Subcutaneous abdominal adipose tissue (tissue), 5 donors: ENCODE results near the gene HOXB9.

Experiments used
- H3K27ac ChIP-seq: one replicate; pipeline ENCODE4 v1.7.0; 2013; ENCODE audit warnings: low read depth, mild to moderate bottlenecking, inconsistent platforms, low read length, moderate library complexity
- H3K27me3 ChIP-seq, 5 donors: one replicate each; pipeline ENCODE4 v1.7.0; 2013; ENCODE audit warnings: low read length in 5 of 5, inconsistent platforms in 1 of 5; ENCODE audit not compliant: control insufficient read depth in 5 of 5, insufficient read depth in 4 of 5
- H3K36me3 ChIP-seq, 5 donors: one replicate each; pipeline ENCODE4 v1.7.0; 2013; ENCODE audit warnings: low read length in 5 of 5; ENCODE audit not compliant: control insufficient read depth in 5 of 5, insufficient read depth in 5 of 5
- H3K4me1 ChIP-seq, 5 donors: one replicate each; pipeline ENCODE4 v1.7.0; 2013; ENCODE audit warnings: low read length in 5 of 5, mild to moderate bottlenecking in 3 of 5, moderate library complexity in 1 of 5; ENCODE audit not compliant: control insufficient read depth in 5 of 5, insufficient read depth in 5 of 5
- H3K4me3 ChIP-seq, 5 donors: one replicate each; pipeline ENCODE4 v1.7.0; 2013; ENCODE audit warnings: low read length in 5 of 5, low read depth in 1 of 5
- H3K9ac ChIP-seq, 5 donors: one replicate each; pipeline ENCODE4 v1.7.0; 2013; ENCODE audit warnings: low read length in 5 of 5, mild to moderate bottlenecking in 4 of 5, moderate library complexity in 3 of 5
- H3K9me3 ChIP-seq, 5 donors: one replicate each; pipeline ENCODE4 v1.7.0; 2013; ENCODE audit warnings: low read length in 5 of 5; ENCODE audit not compliant: control insufficient read depth in 5 of 5
- donor health status: healthy.
- donor health status: healthy.
- donor health status: healthy.
- donor health status: healthy.
- donor health status: healthy.

Gene HOXB9

DNA sequence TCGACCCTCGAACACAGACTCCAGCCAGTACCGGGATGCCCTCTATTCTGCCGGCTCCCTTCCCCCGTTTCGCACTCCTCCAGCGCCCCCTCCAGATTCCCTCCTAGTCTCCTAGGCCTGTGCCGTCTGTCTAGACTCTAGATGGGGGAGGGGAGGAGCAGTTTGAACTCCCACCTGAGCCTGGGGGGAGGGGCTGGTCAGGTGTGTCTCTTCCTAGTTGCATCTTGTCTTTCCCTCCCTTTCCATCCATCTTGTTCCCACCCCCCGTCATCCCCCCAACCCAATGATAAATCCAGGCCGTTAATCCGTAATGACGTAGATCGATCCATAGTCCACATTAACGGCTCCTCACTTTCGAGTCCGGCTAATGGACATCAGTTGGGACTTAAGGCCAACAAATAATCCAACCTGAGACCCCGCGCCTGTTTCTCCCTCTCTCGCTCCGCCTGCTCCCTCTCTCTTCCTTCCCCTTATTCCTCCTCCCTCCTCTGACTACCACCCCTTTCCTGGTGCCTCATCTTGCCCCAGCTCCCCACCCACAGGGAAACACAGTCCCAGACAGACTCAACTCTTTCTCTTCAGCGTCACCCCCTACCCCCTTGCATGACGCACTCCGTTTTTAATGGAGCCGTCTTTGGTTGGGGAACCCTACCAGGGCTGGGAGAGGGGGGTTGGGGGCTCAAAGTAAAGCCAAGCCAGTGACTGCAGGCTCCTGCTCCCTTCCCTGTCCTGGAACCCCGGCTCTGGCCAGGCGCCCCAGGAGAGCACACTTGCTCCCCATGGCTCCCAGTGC lies 29.2 kb downstream of the HOXB9 start:
- Histone ChIP-seq H3K9me3 (no peaks in the 10 kb centered on the region), H3K27ac (peak overlapping the region; percentile 79), H3K9ac (peak overlapping the region in 4 of 5 donors; percentile 65 to 83 (median 76)), H3K4me1 (peaks cover 6 to 65% (median 61%) of the 10 kb centered on the region in 5 donors), H3K4me3 (peak overlapping the region; percentile 73 to 82 (median 78)), H3K36me3 (peaks cover 0 to 15% (median 7%) of the 10 kb centered on the region in 5 donors), H3K27me3 (no peaks in the 10 kb centered on the region)

DNA sequence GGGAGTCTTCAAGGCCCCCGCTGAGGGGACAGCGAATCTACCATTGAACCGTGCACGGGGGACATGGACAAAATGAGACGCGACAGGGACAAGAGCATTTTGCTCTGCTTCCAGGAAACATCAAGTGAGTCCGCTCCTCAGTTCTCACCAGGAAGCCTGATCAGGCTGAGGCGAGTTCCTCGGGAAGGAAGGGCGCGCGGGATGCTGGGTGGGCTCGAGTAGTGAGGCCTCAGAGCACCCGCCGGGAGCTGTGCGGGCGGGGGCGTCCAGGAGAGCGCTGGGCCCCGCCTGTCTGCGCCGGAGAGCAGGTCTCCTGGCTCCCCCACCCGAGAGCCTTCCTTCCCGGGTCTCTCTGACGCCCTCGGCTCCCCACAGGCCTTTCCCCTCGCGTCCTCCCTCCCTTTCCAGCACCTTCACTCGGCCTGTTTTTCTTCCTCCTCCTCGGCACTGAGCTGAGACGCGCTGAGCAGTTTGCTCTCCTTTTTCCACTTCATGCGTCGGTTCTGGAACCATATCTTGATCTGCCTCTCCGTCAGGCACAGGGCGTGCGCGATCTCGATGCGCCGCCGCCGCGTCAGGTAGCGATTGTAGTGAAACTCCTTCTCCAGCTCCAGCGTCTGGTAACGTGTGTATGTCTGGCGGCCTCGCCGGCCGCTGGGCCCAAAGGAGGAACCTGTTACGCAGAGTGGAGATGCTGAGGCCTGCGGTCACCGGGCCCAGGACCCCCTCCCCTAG lies 30.0 kb downstream of the HOXB9 start:
- H3K27ac ChIP-seq = peak overlapping the region; percentile 79
- no peaks in the 10 kb centered on the region for H3K27me3 ChIP-seq
- peaks cover 0 to 19% (median 10%) of the 10 kb centered on the region in 5 donors for H3K36me3 ChIP-seq
- H3K9me3 ChIP-seq = no peaks in the 10 kb centered on the region
- peak overlapping the region in 3 of 5 donors; percentile 65 to 83 (median 81) for H3K9ac ChIP-seq
- H3K4me3 ChIP-seq = peak overlapping the region in 4 of 5 donors; percentile 73 to 82 (median 77)
- peaks cover 6 to 58% (median 56%) of the 10 kb centered on the region in 5 donors for H3K4me1 ChIP-seq

- H3K4me1 ChIP-seq = peaks cover 6 to 57% (median 55%) of the 10 kb centered on the region in 5 donors
- H3K9ac ChIP-seq = peak overlapping the region in 1 of 5 donors; percentile 30
Measured at GRCh38 chr17:48595278-48595999, 30.7 kb downstream of the HOXB9 start.

GRCh38 chr17:48594538-48595277 lies 31.4 kb downstream of the HOXB9 start:
- no peaks in the 10 kb centered on the region for H3K9me3 ChIP-seq
- H3K9ac ChIP-seq = peak overlapping the region in 3 of 5 donors; percentile 10 to 42 (median 21)
- H3K4me3 ChIP-seq = peak overlapping the region in 2 of 5 donors; percentile 40 to 45
- peaks cover 0 to 24% (median 10%) of the 10 kb centered on the region in 5 donors for H3K36me3 ChIP-seq
- no peaks in the 10 kb centered on the region for H3K27me3 ChIP-seq
- H3K4me1 ChIP-seq = peaks cover 6 to 57% (median 55%) of the 10 kb centered on the region in 5 donors
- H3K27ac ChIP-seq = peak overlapping the region; percentile 78

More at GRCh38 chr17:48595278-48595999, 30.7 kb downstream of the HOXB9 start:
- Histone ChIP-seq H3K4me3 (no peak overlapping the region), H3K27ac (peak overlapping the region; percentile 79), H3K27me3 (no peaks in the 10 kb centered on the region), H3K9me3 (no peaks in the 10 kb centered on the region), H3K36me3 (peaks cover 0 to 24% (median 10%) of the 10 kb centered on the region in 5 donors)

DNA sequence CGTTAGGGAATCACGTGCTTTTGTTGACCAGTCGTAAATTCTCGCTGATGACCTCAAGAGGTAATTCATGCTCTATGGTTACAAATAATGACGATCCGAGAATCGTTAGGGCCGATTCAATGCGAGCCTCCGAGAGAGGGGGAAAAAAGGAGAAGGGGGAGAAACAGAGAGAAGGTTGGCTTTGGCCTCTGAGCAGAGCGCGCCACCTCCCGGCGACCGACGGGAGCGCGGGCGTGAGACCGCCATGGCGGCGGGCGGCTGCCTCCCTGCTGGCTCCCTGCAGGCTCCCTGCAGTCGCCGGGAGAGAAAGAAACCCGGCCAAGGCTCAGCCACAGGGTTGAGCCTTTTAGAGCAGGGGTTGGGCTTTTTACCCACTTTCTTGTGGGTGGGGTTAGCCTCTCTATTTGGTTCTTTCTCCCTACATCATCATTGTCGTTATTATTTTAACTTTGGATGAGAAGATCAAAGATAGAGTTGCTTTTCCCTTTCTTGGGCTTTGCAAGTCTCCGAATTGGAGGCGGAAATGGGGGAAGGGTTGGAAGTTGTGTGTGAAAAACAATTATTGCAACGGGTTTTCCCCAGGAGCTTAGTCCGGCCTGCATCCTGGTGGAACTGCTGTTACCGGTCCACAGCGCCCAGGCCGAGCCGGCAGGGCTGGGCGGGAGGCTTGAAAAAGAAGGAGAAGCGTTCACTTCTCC lies 32.2 kb downstream of the HOXB9 start:
- H3K9ac ChIP-seq = peak overlapping the region in 2 of 5 donors; percentile 10 to 42
- peaks cover 0 to 24% (median 10%) of the 10 kb centered on the region in 5 donors for H3K36me3 ChIP-seq
- H3K27ac ChIP-seq = peak overlapping the region; percentile 78
- H3K9me3 ChIP-seq = no peaks in the 10 kb centered on the region
- H3K4me1 ChIP-seq = peaks cover 6 to 60% (median 54%) of the 10 kb centered on the region in 5 donors
- no peaks in the 10 kb centered on the region for H3K27me3 ChIP-seq
- H3K4me3 ChIP-seq = peak overlapping the region; percentile 40 to 75 (median 60)

DNA sequence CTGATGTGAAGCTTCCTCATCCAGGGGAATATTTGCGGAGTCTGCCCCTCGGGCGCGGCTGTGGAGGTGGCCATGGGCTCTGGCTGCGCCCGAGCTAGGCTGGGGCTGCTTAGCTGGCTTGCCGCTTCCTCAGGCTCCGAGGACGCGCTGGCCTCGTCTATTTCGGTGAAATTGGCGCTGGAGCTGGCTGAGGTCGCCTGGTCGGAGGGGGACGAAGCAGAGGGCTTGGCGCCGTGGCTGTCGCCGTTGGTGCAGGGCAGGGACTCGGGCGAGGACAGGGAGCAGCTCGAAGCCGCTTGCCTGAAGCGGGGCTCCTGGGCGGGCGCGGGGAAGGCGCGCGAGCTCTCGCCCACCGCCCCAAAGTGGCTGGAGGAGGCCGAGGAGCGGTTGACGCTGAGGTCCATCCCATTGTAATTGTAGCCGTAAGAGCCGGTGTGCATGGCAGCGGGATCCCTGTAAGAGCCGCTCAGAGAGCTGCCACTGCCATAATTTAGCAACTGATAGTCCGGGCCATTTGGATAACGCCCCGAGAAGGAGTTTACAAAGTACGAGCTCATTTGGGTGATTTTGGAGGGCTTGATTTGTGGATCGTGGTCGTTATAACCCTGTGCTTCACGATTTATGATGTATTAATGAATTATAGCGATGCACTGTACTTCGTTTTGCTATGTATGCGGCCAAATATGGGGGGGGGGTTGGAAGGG lies 32.9 kb downstream of the HOXB9 start, which contains the start of gene HOXB5:
Gene HOXB5 (minus strand): TSS at position 654 of the 704 bp plus-strand sequence. CDS start 97 bp downstream, at position 557.
- H3K27ac ChIP-seq = peak within 1 kb of the TSS; percentile 78
- H3K9ac ChIP-seq = peak within 1 kb of the TSS; percentile 4 to 66 (median 46)
- peaks cover 0 to 24% (median 10%) of the 10 kb centered on the region in 5 donors for H3K36me3 ChIP-seq
- peak within 1 kb of the TSS; percentile 60 to 75 (median 70) for H3K4me3 ChIP-seq
- no peaks in the 10 kb centered on the region for H3K27me3 ChIP-seq
- peaks cover 6 to 60% (median 52%) of the 10 kb centered on the region in 5 donors for H3K4me1 ChIP-seq
- H3K9me3 ChIP-seq = no peaks in the 10 kb centered on the region

GRCh38 chr17:48592577-48592976 lies 33.6 kb downstream of the HOXB9 start:
- Histone ChIP-seq H3K4me3 (peak overlapping the region; percentile 43 to 72 (median 61)), H3K9ac (peak overlapping the region in 2 of 5 donors; percentile 65 to 66), H3K27me3 (no peaks in the 10 kb centered on the region), H3K27ac (peak overlapping the region; percentile 62), H3K36me3 (peaks cover 0 to 24% (median 10%) of the 10 kb centered on the region in 5 donors), H3K9me3 (no peaks in the 10 kb centered on the region), H3K4me1 (peaks cover 9 to 65% (median 52%) of the 10 kb centered on the region in 5 donors)

DNA sequence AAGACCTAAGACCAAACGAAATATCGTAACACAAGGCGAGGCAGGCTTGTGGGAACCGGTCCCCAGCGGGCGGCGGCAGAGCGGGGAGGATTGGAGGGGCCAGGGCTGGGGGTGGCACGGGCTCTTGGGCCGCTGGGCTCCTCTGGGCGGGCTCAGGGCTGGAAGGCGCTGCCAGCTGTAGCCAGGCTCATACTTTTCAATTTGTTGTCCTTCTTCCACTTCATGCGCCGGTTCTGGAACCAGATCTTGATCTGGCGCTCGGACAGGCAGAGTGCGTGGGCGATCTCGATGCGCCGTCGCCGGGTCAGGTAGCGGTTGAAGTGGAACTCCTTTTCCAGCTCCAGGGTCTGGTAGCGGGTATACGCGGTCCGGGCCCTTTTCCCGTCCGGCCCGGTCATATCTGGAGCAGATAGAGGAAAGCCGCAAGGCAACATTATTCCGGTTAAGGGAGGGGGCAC lies 34.1 kb downstream of the HOXB9 start:
- peaks cover 0 to 24% (median 10%) of the 10 kb centered on the region in 5 donors for H3K36me3 ChIP-seq
- peaks cover 10 to 65% (median 52%) of the 10 kb centered on the region in 5 donors for H3K4me1 ChIP-seq
- H3K27me3 ChIP-seq = no peaks in the 10 kb centered on the region
- no peaks in the 10 kb centered on the region for H3K9me3 ChIP-seq
- H3K27ac ChIP-seq = no peak overlapping the region
- peak overlapping the region; percentile 28 to 70 (median 60) for H3K4me3 ChIP-seq
- no peak overlapping the region for H3K9ac ChIP-seq
